ENCODE measurements around the gene SPPL3.

Gene SPPL3

GRCh38 chr12:120872487-120872886 lies 31.7 kb downstream of the SPPL3 start:
- Mint-ChIP-seq H3K4me3 (no peak overlapping the region), H3K9me3 (no peaks in the 10 kb centered on the region), H3K36me3 (ENCODE audit: low read depth) (peaks cover 6% of the 10 kb centered on the region), H3K27ac (no peak overlapping the region), H3K4me1 (ENCODE audit: low read depth) (peaks cover 21% of the 10 kb centered on the region), H3K27me3 (ENCODE audit: low read depth) (no peaks in the 10 kb centered on the region)

- Mint-ChIP-seq H3K4me1 (ENCODE audit: low read depth) (peaks cover 14% of the 10 kb centered on the region), H3K9me3 (no peaks in the 10 kb centered on the region), H3K27ac (no peak overlapping the region), H3K36me3 (ENCODE audit: low read depth) (peaks cover 2% of the 10 kb centered on the region), H3K27me3 (ENCODE audit: low read depth) (no peaks in the 10 kb centered on the region), H3K4me3 (no peak overlapping the region)
Measured at GRCh38 chr12:120870415-120870814, 33.7 kb downstream of the SPPL3 start.

GRCh38 chr12:120869376-120869775 lies 34.8 kb downstream of the SPPL3 start:
- no peak overlapping the region for H3K27ac Mint-ChIP-seq
- peaks cover 2% of the 10 kb centered on the region for H3K36me3 Mint-ChIP-seq (ENCODE audit: low read depth)

GRCh38 chr12:120866108-120866507 lies 38.0 kb downstream of the SPPL3 start:
- Mint-ChIP-seq H3K27ac (no peak overlapping the region), H3K9me3 (no peaks in the 10 kb centered on the region), H3K27me3 (ENCODE audit: low read depth) (no peaks in the 10 kb centered on the region), H3K4me3 (no peak overlapping the region), H3K4me1 (ENCODE audit: low read depth) (peaks cover 7% of the 10 kb centered on the region), H3K36me3 (ENCODE audit: low read depth) (no peaks in the 10 kb centered on the region)

More at GRCh38 chr12:120869376-120869775, 34.8 kb downstream of the SPPL3 start:
- no peaks in the 10 kb centered on the region for H3K9me3 Mint-ChIP-seq
- no peaks in the 10 kb centered on the region for H3K27me3 Mint-ChIP-seq (ENCODE audit: low read depth)
- peaks cover 15% of the 10 kb centered on the region for H3K4me1 Mint-ChIP-seq (ENCODE audit: low read depth)
- no peak overlapping the region for H3K4me3 Mint-ChIP-seq

- Mint-ChIP-seq H3K27ac (no peak overlapping the region), H3K9me3 (no peaks in the 10 kb centered on the region), H3K27me3 (ENCODE audit: low read depth) (no peaks in the 10 kb centered on the region), H3K4me3 (no peak overlapping the region), H3K36me3 (ENCODE audit: low read depth) (no peaks in the 10 kb centered on the region), H3K4me1 (ENCODE audit: low read depth) (peaks cover 5% of the 10 kb centered on the region)
Measured at GRCh38 chr12:120865098-120865497, 39.1 kb downstream of the SPPL3 start.

GRCh38 chr12:120862664-120863063 lies 41.5 kb downstream of the SPPL3 start:
- peaks cover 2% of the 10 kb centered on the region for H3K4me1 Mint-ChIP-seq (ENCODE audit: low read depth)
- no peak overlapping the region for H3K27ac Mint-ChIP-seq
- peaks cover 7% of the 10 kb centered on the region for H3K36me3 Mint-ChIP-seq (ENCODE audit: low read depth)
- H3K27me3 Mint-ChIP-seq (ENCODE audit: low read depth) = no peaks in the 10 kb centered on the region
- H3K4me3 Mint-ChIP-seq = no peak overlapping the region
- peaks cover 10% of the 10 kb centered on the region for H3K9me3 Mint-ChIP-seq

GRCh38 chr12:120861074-120861795 lies 42.9 kb downstream of the SPPL3 start:
- Mint-ChIP-seq H3K9me3 (peaks cover 10% of the 10 kb centered on the region), H3K27me3 (ENCODE audit: low read depth) (no peaks in the 10 kb centered on the region), H3K4me1 (ENCODE audit: low read depth) (peaks cover 13% of the 10 kb centered on the region), H3K27ac (no peak overlapping the region), H3K36me3 (ENCODE audit: low read depth) (peaks cover 11% of the 10 kb centered on the region), H3K4me3 (no peak overlapping the region)

- H3K27ac Mint-ChIP-seq = no peak overlapping the region
Measured at GRCh38 chr12:120858306-120859088, 45.7 kb downstream of the SPPL3 start.

GRCh38 chr12:120856980-120857379 lies 47.2 kb downstream of the SPPL3 start:
- Mint-ChIP-seq H3K36me3 (ENCODE audit: low read depth) (peaks cover 11% of the 10 kb centered on the region), H3K9me3 (peaks cover 10% of the 10 kb centered on the region), H3K4me1 (ENCODE audit: low read depth) (peaks cover 28% of the 10 kb centered on the region), H3K4me3 (no peak overlapping the region), H3K27ac (no peak overlapping the region), H3K27me3 (ENCODE audit: low read depth) (no peaks in the 10 kb centered on the region)

More at GRCh38 chr12:120858306-120859088, 45.7 kb downstream of the SPPL3 start:
- peaks cover 25% of the 10 kb centered on the region for H3K4me1 Mint-ChIP-seq (ENCODE audit: low read depth)
- no peaks in the 10 kb centered on the region for H3K27me3 Mint-ChIP-seq (ENCODE audit: low read depth)
- no peak overlapping the region for H3K4me3 Mint-ChIP-seq
- peaks cover 11% of the 10 kb centered on the region for H3K36me3 Mint-ChIP-seq (ENCODE audit: low read depth)
- peaks cover 10% of the 10 kb centered on the region for H3K9me3 Mint-ChIP-seq

- Mint-ChIP-seq H3K9me3 (peaks cover 10% of the 10 kb centered on the region), H3K4me3 (no peak overlapping the region), H3K27ac (peak overlapping the region; percentile 38), H3K4me1 (ENCODE audit: low read depth) (peaks cover 36% of the 10 kb centered on the region), H3K36me3 (ENCODE audit: low read depth) (peaks cover 11% of the 10 kb centered on the region), H3K27me3 (ENCODE audit: low read depth) (no peaks in the 10 kb centered on the region)
Measured at GRCh38 chr12:120855823-120856588, 48.2 kb downstream of the SPPL3 start.

GRCh38 chr12:120854804-120855203 lies 49.4 kb downstream of the SPPL3 start:
- Mint-ChIP-seq H3K36me3 (ENCODE audit: low read depth) (peaks cover 11% of the 10 kb centered on the region), H3K4me3 (no peak overlapping the region), H3K4me1 (ENCODE audit: low read depth) (peaks cover 46% of the 10 kb centered on the region), H3K27me3 (ENCODE audit: low read depth) (no peaks in the 10 kb centered on the region), H3K9me3 (peaks cover 10% of the 10 kb centered on the region), H3K27ac (no peak overlapping the region)

- H3K9me3 Mint-ChIP-seq = no peaks in the 10 kb centered on the region
- H3K27ac Mint-ChIP-seq = peak overlapping the region; percentile 70
- peaks cover 4% of the 10 kb centered on the region for H3K36me3 Mint-ChIP-seq (ENCODE audit: low read depth)
- H3K4me1 Mint-ChIP-seq (ENCODE audit: low read depth) = peaks cover 49% of the 10 kb centered on the region
- H3K4me3 Mint-ChIP-seq = no peak overlapping the region
- no peaks in the 10 kb centered on the region for H3K27me3 Mint-ChIP-seq (ENCODE audit: low read depth)
Measured at GRCh38 chr12:120853188-120853587, 51.0 kb downstream of the SPPL3 start.

GRCh38 chr12:120851944-120852343 lies 52.2 kb downstream of the SPPL3 start:
- H3K4me1 Mint-ChIP-seq (ENCODE audit: low read depth) = peaks cover 49% of the 10 kb centered on the region
- no peaks in the 10 kb centered on the region for H3K27me3 Mint-ChIP-seq (ENCODE audit: low read depth)
- H3K36me3 Mint-ChIP-seq (ENCODE audit: low read depth) = peaks cover 2% of the 10 kb centered on the region
- no peak overlapping the region for H3K4me3 Mint-ChIP-seq
- H3K27ac Mint-ChIP-seq = no peak overlapping the region
- H3K9me3 Mint-ChIP-seq = no peaks in the 10 kb centered on the region

GRCh38 chr12:120851444-120851843 lies 52.7 kb downstream of the SPPL3 start:
- Mint-ChIP-seq H3K27me3 (ENCODE audit: low read depth) (no peaks in the 10 kb centered on the region), H3K9me3 (no peaks in the 10 kb centered on the region), H3K36me3 (ENCODE audit: low read depth) (no peaks in the 10 kb centered on the region), H3K4me1 (ENCODE audit: low read depth) (peaks cover 45% of the 10 kb centered on the region), H3K4me3 (no peak overlapping the region), H3K27ac (no peak overlapping the region)

All from T-helper 1 cell treated with Interleukin-12 subunit alpha and Interleukin-12 subunit beta and Interleukin-4 antibody, amounts not matched to agents 30 μg/mL and 1 μg/mL, for 36 hours (primary cell).